Measurements from ENCODE around the gene DTNBP1. TPM values are rescaled to one million over a fixed set of nuclear protein-coding genes. Genes with fewer than 3 reads are reported as not detected.
"Not testable (repeated sequence)": the region's sequence is repeated elsewhere in the genome, so short reads cannot be mapped to it uniquely, and the experiment has no call there.

DTNBP1 gene
- total RNA-seq, 1 experiment from 2014 or later = 23.7 TPM

GRCh38 chr6:15556711-15557110 is 106.1 kb downstream of the DTNBP1 start:
- DNase-seq (ENCODE audit: low read depth) = no peak

- DNase-seq (ENCODE audit: low read depth) = peak; percentile 24
Measured at GRCh38 chr6:15555101-15556038, 107.5 kb downstream of the DTNBP1 start.

- DNase-seq (ENCODE audit: low read depth) = no peak
Measured at GRCh38 chr6:15554728-15555100, 108.1 kb downstream of the DTNBP1 start.

GRCh38 chr6:15553736-15554294 is 109.0 kb downstream of the DTNBP1 start:
- DNase-seq (ENCODE audit: low read depth) = no peak

GRCh38 chr6:15553031-15553430 is 109.8 kb downstream of the DTNBP1 start:
- DNase-seq (ENCODE audit: low read depth) = no peak

GRCh38 chr6:15551798-15552197 is 111.0 kb downstream of the DTNBP1 start:
- peak; percentile 47 for DNase-seq (ENCODE audit: low read depth)

- no peak for DNase-seq (ENCODE audit: low read depth)
Measured at GRCh38 chr6:15551262-15551661, 111.6 kb downstream of the DTNBP1 start.

- no peak for DNase-seq (ENCODE audit: low read depth)
Measured at GRCh38 chr6:15550546-15551123, 112.2 kb downstream of the DTNBP1 start.

GRCh38 chr6:15549371-15549770 is 113.5 kb downstream of the DTNBP1 start:
- no peak for DNase-seq (ENCODE audit: low read depth)

GRCh38 chr6:15547400-15547799 is 115.4 kb downstream of the DTNBP1 start:
- DNase-seq (ENCODE audit: low read depth) = no peak

GRCh38 chr6:15546591-15546990 is 116.2 kb downstream of the DTNBP1 start:
- DNase-seq (ENCODE audit: low read depth) = no peak

GRCh38 chr6:15544321-15544900 is 118.4 kb downstream of the DTNBP1 start:
- DNase-seq (ENCODE audit: low read depth) = no peak

GRCh38 chr6:15543332-15543917 is 119.4 kb downstream of the DTNBP1 start:
- not testable (repeated sequence) for DNase-seq (ENCODE audit: low read depth)

- no peak for DNase-seq (ENCODE audit: low read depth)
Measured at GRCh38 chr6:15539722-15540270, 123.0 kb downstream of the DTNBP1 start.

- DNase-seq (ENCODE audit: low read depth) = no peak
Measured at GRCh38 chr6:15538766-15539495, 123.9 kb downstream of the DTNBP1 start.

GRCh38 chr6:15538106-15538505 is 124.7 kb downstream of the DTNBP1 start:
- DNase-seq (ENCODE audit: low read depth) = no peak

GRCh38 chr6:15536198-15536955 is 126.5 kb downstream of the DTNBP1 start:
- peak; percentile 24 for DNase-seq (ENCODE audit: low read depth)

- no peak for DNase-seq (ENCODE audit: low read depth)
Measured at GRCh38 chr6:15535495-15536197, 127.2 kb downstream of the DTNBP1 start.

- no peak for DNase-seq (ENCODE audit: low read depth)
Measured at GRCh38 chr6:15534974-15535373, 127.9 kb downstream of the DTNBP1 start.

Data from M059J (cell line).